Loucy (cell line): ENCODE results near the gene MRPS26.

Experiments
- H2AFZ ChIP-seq: fragments of 200-600 bp; sonication (generic); 2 replicates; pipeline ENCODE4 v1.6.0; 2016; ENCODE audit warnings: antibody characterized with exemption, mild to moderate bottlenecking, low read length, moderate library complexity
- H3F3A ChIP-seq: fragments of 200-600 bp; 2 replicates; pipeline ENCODE4 v1.6.0; 2016; ENCODE audit warnings: antibody characterized with exemption, low read depth, mild to moderate bottlenecking
- H3K27me3 ChIP-seq: fragments of 200-600 bp; sonication (generic); 2 replicates; pipeline ENCODE4 v1.6.1; 2014; ENCODE audit warnings: low read length, mild to moderate bottlenecking; ENCODE audit not compliant: insufficient read depth, poor library complexity, severe bottlenecking
- H3K36me3 ChIP-seq: fragments of 200-600 bp; sonication (generic); 2 replicates; pipeline ENCODE4 v1.6.1; 2016; ENCODE audit warnings: low read length; ENCODE audit not compliant: insufficient read depth
- H3K4me1 ChIP-seq: fragments of 200-600 bp; sonication (generic); 2 replicates; pipeline ENCODE4 v1.5.1; 2014; ENCODE audit warnings: low read length, mild to moderate bottlenecking; ENCODE audit not compliant: insufficient read depth, poor library complexity, severe bottlenecking
- H3K4me2 ChIP-seq: fragments of 200-600 bp; sonication (generic); 2 replicates; pipeline ENCODE4 v1.6.0; 2014; ENCODE audit warnings: antibody characterized with exemption, low read length, low read depth, mild to moderate bottlenecking; ENCODE audit not compliant: poor library complexity, severe bottlenecking
- H3K4me3 ChIP-seq: fragments of 200-600 bp; sonication (generic); 2 replicates; pipeline ENCODE4 v1.5.1; 2014; ENCODE audit warnings: low read length, mild to moderate bottlenecking, mixed read lengths; ENCODE audit not compliant: poor library complexity, severe bottlenecking
- H3K79me2 ChIP-seq: fragments of 200-600 bp; sonication (generic); 2 replicates; pipeline ENCODE4 v1.6.1; 2014; ENCODE audit warnings: low read length; ENCODE audit not compliant: insufficient read depth
- H3K9ac ChIP-seq: fragments of 200-600 bp; sonication (generic); 2 replicates; pipeline ENCODE4 v1.6.0; 2014; ENCODE audit warnings: mild to moderate bottlenecking, low read depth, low read length, moderate library complexity; ENCODE audit not compliant: poor library complexity, severe bottlenecking
- H3K9me2 ChIP-seq: fragments of 200-600 bp; sonication (generic); replicated peaks from 2 replicates; pipeline ENCODE4 v1.6.1; 2016; ENCODE audit warnings: low read depth, low read length, mixed read lengths
- H3K9me3 ChIP-seq: fragments of 200-600 bp; sonication (generic); 2 replicates; pipeline ENCODE4 v1.6.1; 2014; ENCODE audit warnings: mild to moderate bottlenecking, antibody characterized with exemption, low read length, low read depth; ENCODE audit not compliant: insufficient read depth
- H4K20me1 ChIP-seq: fragments of 200-600 bp; sonication (generic); 2 replicates; pipeline ENCODE4 v1.6.0; 2014; ENCODE audit warnings: antibody characterized with exemption, low read length, mild to moderate bottlenecking; ENCODE audit not compliant: insufficient read depth, poor library complexity, severe bottlenecking
- EZH2phosphoT487 ChIP-seq: fragments of 200-600 bp; IDR thresholded peaks from 2 replicates; pipeline ENCODE4 v1.6.1; 2018; ENCODE audit warnings: antibody characterized with exemption, mild to moderate bottlenecking, moderate library complexity, borderline replicate concordance
- TF ChIP-seq, protein P1 (sequence below): fragments of 200-600 bp; sonication (generic); conservative IDR thresholded peaks from 2 replicates; pipeline ENCODE4 v1.5.1; 2014; ENCODE audit warnings: mild to moderate bottlenecking, antibody characterized with exemption, low read length

Gene MRPS26

GRCh38 chr20:3088031-3088430 lies 42.2 kb downstream of the MRPS26 start:
- H3K27me3 ChIP-seq: no peaks in the 10 kb centered on the region
- no peak overlapping the region for H3K4me2 ChIP-seq
- TF ChIP-seq, protein P1, sequence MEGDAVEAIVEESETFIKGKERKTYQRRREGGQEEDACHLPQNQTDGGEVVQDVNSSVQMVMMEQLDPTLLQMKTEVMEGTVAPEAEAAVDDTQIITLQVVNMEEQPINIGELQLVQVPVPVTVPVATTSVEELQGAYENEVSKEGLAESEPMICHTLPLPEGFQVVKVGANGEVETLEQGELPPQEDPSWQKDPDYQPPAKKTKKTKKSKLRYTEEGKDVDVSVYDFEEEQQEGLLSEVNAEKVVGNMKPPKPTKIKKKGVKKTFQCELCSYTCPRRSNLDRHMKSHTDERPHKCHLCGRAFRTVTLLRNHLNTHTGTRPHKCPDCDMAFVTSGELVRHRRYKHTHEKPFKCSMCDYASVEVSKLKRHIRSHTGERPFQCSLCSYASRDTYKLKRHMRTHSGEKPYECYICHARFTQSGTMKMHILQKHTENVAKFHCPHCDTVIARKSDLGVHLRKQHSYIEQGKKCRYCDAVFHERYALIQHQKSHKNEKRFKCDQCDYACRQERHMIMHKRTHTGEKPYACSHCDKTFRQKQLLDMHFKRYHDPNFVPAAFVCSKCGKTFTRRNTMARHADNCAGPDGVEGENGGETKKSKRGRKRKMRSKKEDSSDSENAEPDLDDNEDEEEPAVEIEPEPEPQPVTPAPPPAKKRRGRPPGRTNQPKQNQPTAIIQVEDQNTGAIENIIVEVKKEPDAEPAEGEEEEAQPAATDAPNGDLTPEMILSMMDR: no peak
- TF ChIP-seq EZH2phosphoT487: no peak
- H3K4me1 ChIP-seq: peaks cover 50% of the 10 kb centered on the region
- H3K9ac ChIP-seq: no peak overlapping the region
- H3K36me3 ChIP-seq: no peaks in the 10 kb centered on the region
- peaks cover 17% of the 10 kb centered on the region for H3F3A ChIP-seq
- no peak overlapping the region for H3K4me3 ChIP-seq
- no peak overlapping the region for H2AFZ ChIP-seq
- no peaks in the 10 kb centered on the region for H3K9me2 ChIP-seq
- H3K79me2 ChIP-seq: no peaks in the 10 kb centered on the region
- H4K20me1 ChIP-seq: no peaks in the 10 kb centered on the region
- no peaks in the 10 kb centered on the region for H3K9me3 ChIP-seq

- H3K27me3 ChIP-seq: no peaks in the 10 kb centered on the region
- H3K9me3 ChIP-seq: no peaks in the 10 kb centered on the region
- no peaks in the 10 kb centered on the region for H4K20me1 ChIP-seq
- no peaks in the 10 kb centered on the region for H3K36me3 ChIP-seq
- peak overlapping the region; percentile 70 for H3K9ac ChIP-seq
- no peak overlapping the region for H2AFZ ChIP-seq
- H3K4me1 ChIP-seq: peaks cover 67% of the 10 kb centered on the region
- TF ChIP-seq, protein P1: no peak
- no peak for TF ChIP-seq EZH2phosphoT487
- no peaks in the 10 kb centered on the region for H3K9me2 ChIP-seq
- H3K4me2 ChIP-seq: peak overlapping the region; percentile 59
- H3K79me2 ChIP-seq: no peaks in the 10 kb centered on the region
- H3K4me3 ChIP-seq: peak overlapping the region; percentile 14
- peaks cover 24% of the 10 kb centered on the region for H3F3A ChIP-seq
Observed at GRCh38 chr20:3090565-3090964, 44.7 kb downstream of the MRPS26 start.

GRCh38 chr20:3092611-3093379 lies 46.9 kb downstream of the MRPS26 start:
- H3K27me3 ChIP-seq: no peaks in the 10 kb centered on the region
- peaks cover 24% of the 10 kb centered on the region for H3F3A ChIP-seq
- no peak overlapping the region for H3K4me3 ChIP-seq
- no peaks in the 10 kb centered on the region for H3K9me3 ChIP-seq
- no peak for TF ChIP-seq EZH2phosphoT487
- no peaks in the 10 kb centered on the region for H3K79me2 ChIP-seq
- no peaks in the 10 kb centered on the region for H4K20me1 ChIP-seq
- H3K4me1 ChIP-seq: peaks cover 70% of the 10 kb centered on the region
- no peaks in the 10 kb centered on the region for H3K9me2 ChIP-seq
- peak overlapping the region; percentile 76 for H3K9ac ChIP-seq
- no peaks in the 10 kb centered on the region for H3K36me3 ChIP-seq
- H2AFZ ChIP-seq: no peak overlapping the region
- H3K4me2 ChIP-seq: peak overlapping the region; percentile 77
